Fibroblast of pulmonary artery (primary cell): ENCODE results near the gene ALK.

Experiments
- DNase-seq: peaks from one replicate; pipeline ENCODE4 v3.0.0-alpha.2; 2010; ENCODE audit warnings: low read depth
- H3K4me3 ChIP-seq: replicated peaks from 2 replicates; pipeline ENCODE4 v1.5.1; 2011; ENCODE audit warnings: low read depth, mild to moderate bottlenecking, control low read depth, low read length, moderate library complexity
- TF ChIP-seq, protein P1 (sequence below): IDR thresholded peaks from 2 replicates; pipeline ENCODE4 v1.5.1; 2011; ENCODE audit warnings: mild to moderate bottlenecking, control low read depth, low read length, inconsistent platforms; ENCODE audit errors: missing control alignments

ALK gene

DNA sequence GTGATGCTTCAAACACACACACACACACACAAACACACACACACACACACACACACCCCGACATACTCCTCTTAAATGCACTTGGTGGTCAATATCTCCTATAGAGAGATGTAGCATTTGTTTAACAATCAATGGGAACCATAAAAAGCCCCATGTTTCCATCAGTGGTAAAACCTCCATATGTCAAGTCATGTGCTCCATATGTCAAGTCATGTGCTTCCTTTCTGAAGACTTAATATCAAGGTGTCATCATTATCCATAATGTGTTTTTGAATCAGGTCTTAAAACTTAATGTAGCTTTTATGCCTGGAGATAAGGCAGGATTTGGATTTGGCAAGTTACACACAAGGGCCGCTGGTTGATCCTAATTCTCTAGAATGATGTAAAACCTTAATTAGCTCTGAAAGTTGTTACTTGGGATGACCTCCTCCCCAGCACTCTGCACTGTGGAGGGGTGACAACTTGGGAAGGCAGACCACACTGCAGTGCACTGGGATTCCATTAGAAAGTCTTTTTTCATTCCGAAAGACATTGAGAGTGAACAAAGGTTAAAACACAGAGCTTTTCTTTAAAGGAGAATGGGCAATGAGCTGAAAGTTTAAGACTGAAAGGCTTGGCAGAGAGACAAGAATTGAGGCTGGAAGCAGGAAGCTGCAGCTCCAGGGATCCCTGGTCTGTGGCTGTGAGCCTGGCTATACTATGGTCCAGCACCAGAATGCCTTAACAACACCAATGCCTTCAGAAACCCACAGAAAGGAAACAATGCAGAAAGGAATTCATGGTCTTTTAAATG, 26.4 kb downstream of the ALK start:
- no peak overlapping the region for H3K4me3 ChIP-seq
- DNase-seq: no peak
- TF ChIP-seq, protein P1, sequence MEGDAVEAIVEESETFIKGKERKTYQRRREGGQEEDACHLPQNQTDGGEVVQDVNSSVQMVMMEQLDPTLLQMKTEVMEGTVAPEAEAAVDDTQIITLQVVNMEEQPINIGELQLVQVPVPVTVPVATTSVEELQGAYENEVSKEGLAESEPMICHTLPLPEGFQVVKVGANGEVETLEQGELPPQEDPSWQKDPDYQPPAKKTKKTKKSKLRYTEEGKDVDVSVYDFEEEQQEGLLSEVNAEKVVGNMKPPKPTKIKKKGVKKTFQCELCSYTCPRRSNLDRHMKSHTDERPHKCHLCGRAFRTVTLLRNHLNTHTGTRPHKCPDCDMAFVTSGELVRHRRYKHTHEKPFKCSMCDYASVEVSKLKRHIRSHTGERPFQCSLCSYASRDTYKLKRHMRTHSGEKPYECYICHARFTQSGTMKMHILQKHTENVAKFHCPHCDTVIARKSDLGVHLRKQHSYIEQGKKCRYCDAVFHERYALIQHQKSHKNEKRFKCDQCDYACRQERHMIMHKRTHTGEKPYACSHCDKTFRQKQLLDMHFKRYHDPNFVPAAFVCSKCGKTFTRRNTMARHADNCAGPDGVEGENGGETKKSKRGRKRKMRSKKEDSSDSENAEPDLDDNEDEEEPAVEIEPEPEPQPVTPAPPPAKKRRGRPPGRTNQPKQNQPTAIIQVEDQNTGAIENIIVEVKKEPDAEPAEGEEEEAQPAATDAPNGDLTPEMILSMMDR: no peak

DNA sequence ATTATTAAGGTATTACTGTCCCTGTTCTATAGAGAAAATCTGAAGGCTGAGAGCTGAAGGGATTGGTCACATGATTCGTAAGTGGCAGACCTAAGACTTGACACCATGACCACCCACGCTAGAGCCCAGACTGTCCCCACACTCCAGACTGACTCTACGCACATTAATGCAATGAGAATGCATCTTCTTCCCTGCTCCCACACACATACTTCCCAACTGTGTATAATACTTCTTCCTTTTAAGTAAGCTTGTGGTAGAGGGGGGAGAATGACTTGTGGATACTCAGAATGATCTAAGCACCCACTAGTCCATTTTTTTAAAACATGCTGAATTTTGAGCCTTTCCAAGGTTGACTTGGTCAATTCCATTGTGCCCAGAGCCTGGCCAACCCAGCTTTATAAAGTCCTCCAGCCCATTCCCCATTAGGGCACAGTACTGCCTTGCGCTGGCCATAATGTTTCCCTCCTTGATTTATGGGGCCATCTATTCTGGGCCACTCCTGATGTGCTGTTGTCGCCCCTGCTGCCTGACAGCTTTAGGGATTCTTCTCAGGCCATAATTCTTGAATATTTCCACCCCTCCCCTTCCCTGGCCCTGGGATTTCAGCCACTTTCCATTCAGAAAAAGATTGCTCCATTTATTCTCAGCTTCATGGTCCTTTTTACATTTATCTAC, 28.7 kb downstream of the ALK start:
- no peak overlapping the region for H3K4me3 ChIP-seq
- no peak for DNase-seq

DNA sequence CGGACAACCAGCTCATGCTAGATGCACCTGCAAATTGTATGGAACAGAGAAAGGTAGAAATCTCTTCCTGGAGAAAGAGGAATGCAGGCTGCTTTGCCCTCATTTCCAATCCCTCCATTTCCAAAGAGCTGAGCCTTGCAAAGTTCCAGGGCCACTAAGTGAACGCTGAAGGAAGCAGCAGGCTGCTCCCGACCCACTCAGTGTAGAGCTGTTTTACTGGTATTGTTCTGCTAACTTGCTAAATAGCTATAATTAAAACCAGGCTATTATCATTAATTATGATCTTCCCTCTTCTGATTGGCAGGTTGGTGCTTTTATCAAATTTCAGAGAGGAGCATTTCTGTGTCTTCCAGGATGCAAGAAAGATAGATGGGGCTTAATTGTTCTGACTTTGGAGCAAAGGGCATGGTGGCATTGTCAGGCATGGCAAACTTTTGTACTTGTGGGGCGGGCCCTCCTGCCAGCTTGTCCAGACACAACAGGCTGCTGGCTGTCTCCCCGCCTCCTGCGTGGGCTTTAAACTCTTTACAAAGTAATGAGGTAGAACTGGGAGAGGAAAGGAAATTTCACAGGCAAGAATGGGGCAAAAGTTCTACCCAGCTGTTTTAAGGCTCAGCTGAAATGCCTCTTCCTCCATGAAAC, 40.2 kb downstream of the ALK start:
- no peak overlapping the region for H3K4me3 ChIP-seq
- no peak for DNase-seq
- TF ChIP-seq, protein P1: no peak

More for the DNA sequence above, 28.7 kb downstream of the ALK start:
- TF ChIP-seq, protein P1: no peak

DNA sequence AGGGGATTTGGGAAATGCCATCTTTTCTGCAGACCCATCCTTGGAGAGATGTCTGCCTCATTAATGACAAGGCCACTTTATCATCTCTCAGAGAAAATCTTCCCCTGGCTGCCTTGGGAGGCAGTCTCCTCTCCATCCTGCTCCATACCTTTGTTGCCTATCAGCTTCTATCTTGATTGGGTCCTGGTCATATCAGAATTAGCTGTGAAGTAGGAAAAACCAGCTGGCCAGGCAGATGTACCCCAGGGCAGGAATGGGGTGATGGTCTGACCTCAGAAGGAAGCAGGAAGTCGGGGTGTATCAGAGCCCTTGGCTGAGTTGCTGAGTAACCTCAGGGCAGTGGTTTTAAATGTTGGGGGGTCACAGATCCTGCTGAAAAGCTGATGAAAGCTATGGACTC, 41.3 kb downstream of the ALK start:
- TF ChIP-seq, protein P1: no peak
- DNase-seq: no peak
- H3K4me3 ChIP-seq: no peak overlapping the region

DNA sequence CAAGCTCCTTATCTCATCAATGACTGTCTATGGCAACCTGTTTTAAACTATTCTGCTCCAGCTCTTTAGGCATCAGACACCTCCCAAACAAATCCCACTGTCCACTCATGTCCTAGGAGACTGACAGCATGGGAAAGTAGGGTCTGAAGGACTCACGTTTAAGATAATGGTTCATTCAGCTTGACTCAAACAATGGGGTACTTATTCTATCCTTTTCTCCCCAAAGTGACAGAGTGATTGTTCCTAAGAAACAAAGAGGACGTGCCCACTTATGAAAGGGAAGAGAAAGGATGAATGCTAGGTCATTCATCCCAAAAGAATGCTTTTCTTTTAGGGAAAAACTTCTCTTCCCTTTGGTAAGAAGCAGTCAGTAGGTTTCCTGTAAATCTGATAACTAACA, 41.9 kb downstream of the ALK start:
- TF ChIP-seq, protein P1: no peak
- DNase-seq: no peak
- H3K4me3 ChIP-seq: no peak overlapping the region

DNA sequence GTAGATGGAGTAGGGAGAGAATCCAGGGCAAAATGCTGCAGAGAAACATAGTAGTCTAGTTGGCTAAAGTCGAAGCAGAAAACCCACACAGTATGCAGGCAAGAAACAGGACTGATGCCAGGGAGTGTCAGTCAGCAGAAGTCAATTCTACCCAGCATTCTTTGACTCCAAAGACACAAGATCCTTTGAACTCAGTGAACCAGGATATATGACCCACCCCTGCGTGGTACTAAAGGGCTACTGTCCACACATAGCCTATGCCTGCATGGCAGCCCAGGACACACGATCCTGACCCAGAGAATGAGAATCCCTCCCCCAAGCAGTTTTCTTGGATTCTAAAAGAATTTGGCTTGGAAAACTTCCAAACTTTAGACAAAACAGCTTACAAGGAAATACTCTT, 42.5 kb downstream of the ALK start:
- no peak for DNase-seq
- no peak overlapping the region for H3K4me3 ChIP-seq
- TF ChIP-seq, protein P1: no peak
